NB4 (cell line): ENCODE data around the gene FAM107B.

Experiments
- CTCF ChIP-seq: IDR thresholded peaks from one replicate; pipeline ENCODE4 v1.5.1; 2012; ENCODE audit warnings: low read depth, low read length
- MAX ChIP-seq: IDR thresholded peaks from 2 replicates; pipeline ENCODE4 v1.6.1; 2011; ENCODE audit warnings: low read depth, low read length
- MYC ChIP-seq: IDR thresholded peaks from 2 replicates; pipeline ENCODE4 v1.6.1; 2011; ENCODE audit warnings: low read depth, low read length
- POLR2A ChIP-seq: IDR thresholded peaks from 2 replicates; pipeline ENCODE4 v1.6.1; 2011; ENCODE audit warnings: mild to moderate bottlenecking; ENCODE audit not compliant: insufficient read length; ENCODE audit errors: extremely low read depth

- TF ChIP-seq CTCF = no peak
- no peak for TF ChIP-seq MYC
- no peak for TF ChIP-seq POLR2A
- no peak for TF ChIP-seq MAX
These were observed 150.8 kb downstream of the FAM107B start for GRCh38 chr10:14623931-14624330.
